ENCODE data around the gene KCNK1. TPM values are rescaled to one million over a fixed set of nuclear protein-coding genes. Genes with fewer than 3 reads are reported as not detected.

KCNK1 gene
- total and polyA plus RNA-seq, 4 donors: 2.5 to 12.3 (median 4.5) TPM

- Histone ChIP-seq H3K9me3 (ENCODE audit: control insufficient read depth in 4 of 4, low read length in 3 of 4) (no peaks in the 10 kb centered on the region), H3K27me3 (ENCODE audit: control insufficient read depth in 4 of 4, insufficient read depth in 4 of 4, low read length in 3 of 4) (no peaks in the 10 kb centered on the region), H3K4me1 (ENCODE audit: control insufficient read depth in 4 of 4, insufficient read depth in 4 of 4, low read length in 3 of 4) (no peaks in the 10 kb centered on the region), H3K36me3 (ENCODE audit: control insufficient read depth in 4 of 4, insufficient read depth in 3 of 4, low read depth in 1 of 4, low read length in 3 of 4) (no peaks in the 10 kb centered on the region), H3K27ac (ENCODE audit: low read depth in 1 of 2, low read length in 2 of 2) (no peak overlapping the region), H3K4me3 (ENCODE audit: low read depth in 1 of 3, low read length in 3 of 3) (no peak overlapping the region), H3K9ac (ENCODE audit: low read depth in 1 of 2, low read length in 2 of 2) (no peak overlapping the region)
- TF ChIP-seq ATF3 (IDR thresholded peaks at IDR 0.05) (no peak), RXRA (IDR thresholded peaks at IDR 0.05) (no peak), GABPA (IDR thresholded peaks at IDR 0.05 in 1 of 2, conservative IDR thresholded peaks at IDR 0.05 in 1 of 2) (no peak), RAD21 (IDR thresholded peaks at IDR 0.05) (no peak)
- 88% methylated on average over 4 of the region's 4 CpGs for WGBS
- no peak for DNase-seq (ENCODE audit: low spot score)
Observed at GRCh38 chr1:233587196-233587595, 26.7 kb upstream of the KCNK1 start.

GRCh38 chr1:233587958-233588799 lies 25.7 kb upstream of the KCNK1 start:
- Histone ChIP-seq H3K36me3 (ENCODE audit: control insufficient read depth in 4 of 4, insufficient read depth in 3 of 4, low read depth in 1 of 4, low read length in 3 of 4) (no peaks in the 10 kb centered on the region), H3K4me1 (ENCODE audit: control insufficient read depth in 4 of 4, insufficient read depth in 4 of 4, low read length in 3 of 4) (no peaks in the 10 kb centered on the region), H3K9ac (ENCODE audit: low read depth in 1 of 2, low read length in 2 of 2) (no peak overlapping the region), H3K27ac (ENCODE audit: low read depth in 1 of 2, low read length in 2 of 2) (no peak overlapping the region), H3K4me3 (ENCODE audit: low read depth in 1 of 3, low read length in 3 of 3) (no peak overlapping the region), H3K9me3 (ENCODE audit: control insufficient read depth in 4 of 4, low read length in 3 of 4) (no peaks in the 10 kb centered on the region), H3K27me3 (ENCODE audit: control insufficient read depth in 4 of 4, insufficient read depth in 4 of 4, low read length in 3 of 4) (no peaks in the 10 kb centered on the region)
- 51% methylated on average over 17 of the region's 17 CpGs for WGBS
- TF ChIP-seq ZBTB33 (IDR thresholded peaks at IDR 0.05) (no peak), FOXA1 (IDR thresholded peaks at IDR 0.05) (no peak), CTCF (IDR thresholded peaks at IDR 0.05; ENCODE audit: low read depth, low read length, missing input control) (no peak), HNF4A (conservative IDR thresholded peaks at IDR 0.05) (no peak), SP1 (IDR thresholded peaks at IDR 0.05) (no peak), TAF1 (conservative IDR thresholded peaks at IDR 0.05) (no peak), YY1 (IDR thresholded peaks at IDR 0.05) (no peak), GABPA (IDR thresholded peaks at IDR 0.05 in 1 of 2, conservative IDR thresholded peaks at IDR 0.05 in 1 of 2) (no peak), MAX (IDR thresholded peaks at IDR 0.05) (no peak), FOXA2 (IDR thresholded peaks at IDR 0.05) (no peak), REST (IDR thresholded peaks at IDR 0.05) (no peak), NR2F2 (IDR thresholded peaks at IDR 0.05) (no peak), JUND (IDR thresholded peaks at IDR 0.05) (no peak), ATF3 (IDR thresholded peaks at IDR 0.05) (no peak), HNF4G (IDR thresholded peaks at IDR 0.05) (no peak), RXRA (IDR thresholded peaks at IDR 0.05) (no peak)
- no peak for DNase-seq (ENCODE audit: low spot score)

Measured in liver (tissue), 9 donors.